VCaP (cell line): ENCODE data around the gene NKPD1.

ENCODE experiments used
- H3K27ac ChIP-seq: fragments of 450-650 bp; 2 replicates; pipeline ENCODE4 v1.5.1; 2017
- TF ChIP-seq, protein P1 (sequence below): fragments of 450-650 bp; conservative IDR thresholded peaks from 2 replicates; pipeline ENCODE4 v1.5.1; 2017; ENCODE audit warnings: mild to moderate bottlenecking, moderate library complexity

The NKPD1 gene

DNA sequence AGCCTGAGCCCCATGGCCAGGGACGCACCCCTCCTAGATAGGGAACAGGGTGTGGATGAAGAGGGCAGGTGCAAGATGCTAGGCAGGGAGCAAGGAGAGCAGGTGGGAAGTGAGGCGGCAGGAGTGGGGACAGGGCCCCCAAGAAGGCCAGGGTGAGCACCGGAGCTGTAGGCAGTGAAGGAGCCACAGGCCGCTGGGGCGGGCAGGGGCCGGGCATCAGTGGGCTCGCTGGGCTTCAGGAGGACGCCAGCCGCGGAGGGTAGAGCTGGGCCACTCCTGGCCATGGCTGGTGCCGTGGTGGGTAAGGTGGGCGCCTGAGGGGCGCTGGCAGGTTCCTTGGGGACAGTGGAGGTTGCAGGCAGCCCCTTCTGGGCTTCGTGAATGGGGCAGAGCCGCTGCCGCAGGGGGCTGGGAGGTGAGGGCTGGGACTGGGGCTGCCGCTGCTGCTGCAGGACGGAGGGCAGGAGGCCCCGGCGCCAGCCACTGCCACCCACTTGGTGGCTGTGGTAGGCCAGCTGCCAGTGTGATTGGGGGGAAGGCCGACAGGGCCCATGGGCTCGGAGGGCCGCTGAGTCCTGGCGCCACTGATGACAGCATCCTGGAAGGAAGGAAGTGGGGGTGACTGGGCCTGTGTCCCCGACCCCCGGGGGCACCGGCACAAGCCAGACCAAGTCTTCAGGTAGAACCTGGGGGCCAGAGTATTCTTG, 2.1 kb downstream of the NKPD1 start:
- no peak overlapping the region for H3K27ac ChIP-seq
- TF ChIP-seq, protein P1, sequence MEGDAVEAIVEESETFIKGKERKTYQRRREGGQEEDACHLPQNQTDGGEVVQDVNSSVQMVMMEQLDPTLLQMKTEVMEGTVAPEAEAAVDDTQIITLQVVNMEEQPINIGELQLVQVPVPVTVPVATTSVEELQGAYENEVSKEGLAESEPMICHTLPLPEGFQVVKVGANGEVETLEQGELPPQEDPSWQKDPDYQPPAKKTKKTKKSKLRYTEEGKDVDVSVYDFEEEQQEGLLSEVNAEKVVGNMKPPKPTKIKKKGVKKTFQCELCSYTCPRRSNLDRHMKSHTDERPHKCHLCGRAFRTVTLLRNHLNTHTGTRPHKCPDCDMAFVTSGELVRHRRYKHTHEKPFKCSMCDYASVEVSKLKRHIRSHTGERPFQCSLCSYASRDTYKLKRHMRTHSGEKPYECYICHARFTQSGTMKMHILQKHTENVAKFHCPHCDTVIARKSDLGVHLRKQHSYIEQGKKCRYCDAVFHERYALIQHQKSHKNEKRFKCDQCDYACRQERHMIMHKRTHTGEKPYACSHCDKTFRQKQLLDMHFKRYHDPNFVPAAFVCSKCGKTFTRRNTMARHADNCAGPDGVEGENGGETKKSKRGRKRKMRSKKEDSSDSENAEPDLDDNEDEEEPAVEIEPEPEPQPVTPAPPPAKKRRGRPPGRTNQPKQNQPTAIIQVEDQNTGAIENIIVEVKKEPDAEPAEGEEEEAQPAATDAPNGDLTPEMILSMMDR: no peak

DNA sequence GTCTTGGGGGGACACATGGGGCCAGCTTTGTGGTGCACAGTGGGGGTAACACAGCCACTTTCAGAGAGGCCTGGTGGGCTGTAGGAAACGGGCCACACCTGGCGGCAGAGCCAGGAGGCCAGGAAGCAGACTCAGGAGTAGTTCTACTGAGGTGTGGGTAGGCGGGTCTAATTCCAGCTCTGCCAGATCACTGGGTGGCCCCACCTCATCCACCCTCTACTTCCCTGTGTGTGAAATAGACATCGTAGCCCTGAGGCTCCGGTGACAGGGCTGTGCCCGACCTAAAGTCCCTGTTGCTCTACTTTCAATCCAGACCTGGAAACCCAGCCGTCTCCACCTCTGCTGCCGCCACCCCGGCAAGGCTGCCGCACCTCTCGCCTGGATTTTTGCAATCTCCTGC, 4.0 kb downstream of the NKPD1 start:
- TF ChIP-seq, protein P1: no peak
- H3K27ac ChIP-seq: no peak overlapping the region

DNA sequence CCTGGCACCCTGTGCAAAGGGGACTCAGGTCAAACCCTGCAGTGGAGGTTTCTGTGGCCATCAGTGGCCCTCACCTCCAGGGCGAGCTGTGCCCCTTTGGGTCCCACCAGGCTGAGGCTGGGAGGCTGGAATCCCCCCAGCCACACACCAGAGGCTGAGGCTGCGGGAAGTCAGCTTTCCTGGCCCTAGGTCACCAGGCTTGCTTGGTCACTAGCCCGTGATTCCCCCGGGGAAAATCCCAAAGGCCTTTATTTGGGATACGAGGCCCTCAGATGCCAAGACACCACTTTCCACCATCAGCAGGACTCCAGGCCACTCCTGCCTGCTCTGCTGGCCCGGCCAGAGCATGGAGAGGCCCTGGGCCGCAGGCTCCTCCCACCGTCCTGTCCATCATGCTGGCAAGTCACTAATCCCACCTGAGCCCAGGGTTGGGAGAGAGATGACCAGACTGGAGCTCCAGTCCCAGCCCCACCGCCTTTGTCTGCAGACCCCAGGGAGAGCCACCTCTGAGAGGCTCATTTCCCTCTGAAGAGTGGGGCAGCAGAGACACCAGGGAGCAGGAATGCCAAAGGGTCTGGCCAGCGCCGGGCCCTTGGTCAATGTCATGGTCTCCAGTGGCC, 4.7 kb downstream of the NKPD1 start:
- H3K27ac ChIP-seq: no peak overlapping the region
- TF ChIP-seq, protein P1: no peak

GRCh38 chr19:45154064-45154827, 6.5 kb downstream of the NKPD1 start:
- TF ChIP-seq, protein P1: no peak
- H3K27ac ChIP-seq: no peak overlapping the region

GRCh38 chr19:45153339-45154063, 7.3 kb downstream of the NKPD1 start:
- H3K27ac ChIP-seq: no peak overlapping the region
- TF ChIP-seq, protein P1: no peak

DNA sequence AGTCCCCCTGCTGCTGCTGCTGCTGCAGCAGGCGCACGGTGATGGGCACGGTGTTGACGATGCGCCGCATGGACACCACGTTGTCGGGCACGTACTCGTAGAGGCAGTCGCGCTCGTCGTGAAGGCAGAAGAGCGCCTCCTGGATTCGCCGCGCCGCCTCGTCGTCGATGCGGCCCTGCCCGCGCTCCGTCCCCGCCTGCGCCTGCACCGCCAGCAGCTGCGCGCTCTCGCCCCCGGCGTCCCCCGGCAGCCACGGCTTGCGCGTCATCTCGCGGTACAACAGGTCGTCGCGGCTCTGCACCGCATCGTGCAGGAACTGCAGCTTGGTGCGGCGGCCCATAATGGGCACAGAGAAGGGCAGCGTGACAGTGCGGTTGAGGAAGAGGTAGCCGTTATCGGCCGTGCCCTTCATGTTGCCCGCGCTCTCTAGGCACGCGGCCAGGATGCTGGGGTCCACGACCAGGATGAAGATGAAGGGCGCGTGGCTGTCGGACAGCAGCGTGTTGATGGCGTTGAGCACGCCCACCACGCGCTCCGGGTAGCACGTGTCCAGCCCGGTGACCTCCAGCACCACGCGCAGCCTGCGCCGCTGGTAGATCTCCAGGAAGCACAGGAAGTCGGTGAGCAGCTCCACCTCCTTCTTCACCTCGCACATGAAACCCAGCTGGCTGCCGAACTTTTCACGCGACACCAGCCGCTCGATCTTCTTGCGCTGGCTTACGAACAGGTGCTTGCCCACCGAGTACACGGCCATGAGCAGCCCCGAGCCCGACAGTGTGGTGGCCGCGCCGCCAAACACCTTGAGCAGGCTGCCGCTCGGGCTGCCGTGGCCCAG, 8.1 kb downstream of the NKPD1 start:
- TF ChIP-seq, protein P1: no peak
- H3K27ac ChIP-seq: no peak overlapping the region
